HG03135 (cell line): ENCODE results near the gene TRIM61.

Experiments
- ATAC-seq: cut with Tn5 transposase; IDR thresholded peaks from one replicate; pipeline ENCODE4 v1.9.1; 2021; ENCODE audit warnings: mild to moderate bottlenecking, moderate library complexity; ENCODE audit not compliant: unreplicated experiment

Gene TRIM61

DNA sequence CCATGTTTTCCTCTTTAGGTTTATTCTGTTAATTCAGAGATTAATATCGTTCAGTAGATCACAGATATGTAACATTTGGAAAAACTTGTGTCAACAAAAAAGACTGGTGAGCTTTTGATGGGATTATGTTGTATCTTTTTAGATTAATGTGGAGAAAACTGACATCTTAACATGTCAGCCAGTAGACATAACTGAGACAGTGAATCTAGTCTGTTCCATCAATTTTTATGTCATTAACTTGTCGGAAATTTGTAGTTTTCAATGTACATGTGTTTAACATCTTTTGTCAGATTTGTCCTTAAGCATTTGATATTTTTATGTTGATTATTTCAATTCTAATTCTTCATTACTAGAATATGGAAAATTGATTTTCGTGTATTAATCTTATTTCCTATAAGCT, 58.5 kb downstream of the TRIM61 start:
- ATAC-seq, result no peak
